PC-9 (cell line): ENCODE results near the gene MCAT. TPM values are rescaled to one million over a fixed set of nuclear protein-coding genes. Genes with fewer than 3 reads are reported as not detected.

Experiments
- BruUV-seq: library from RNA; stranded (reverse); fragments of 400-500 nt; replicated peaks from 2 replicates; lab custom pipeline; 2021; lab: Mats Ljungman, UMichigan
- CTCF ChIA-PET: fragments of 300-600 bp; sonication (Branson Sonifier 250); formaldehyde crosslinking; loops from one replicate; lab custom pipeline; 2022; ENCODE audit warnings: antibody characterized with exemption; lab: Charles Lee
- POLR2A ChIA-PET: fragments of 300-600 bp; sonication (Branson Sonifier 250); formaldehyde crosslinking; loops from one replicate; lab custom pipeline; 2022; ENCODE audit warnings: antibody characterized with exemption; ENCODE audit not compliant: unreplicated experiment; lab: Charles Lee
- DNase-seq, 2 experiments: peaks; one replicate each; pipeline versions ENCODE4 v3.0.0 to v3.0.0-alpha.2; 2015 to 2022; ENCODE audit warnings: mixed read lengths in 1 of 2
- H2AFZ ChIP-seq: fragments of 200-600 bp; sonication (generic); 2 replicates; pipeline ENCODE4 v1.8.1; 2017; ENCODE audit warnings: antibody characterized with exemption
- H3F3A ChIP-seq: fragments of 200-600 bp; sonication (generic); 2 replicates; pipeline ENCODE4 v1.8.1; 2017; ENCODE audit warnings: antibody characterized with exemption, mild to moderate bottlenecking, low read depth; ENCODE audit not compliant: insufficient read depth
- H3K27ac ChIP-seq: fragments of 200-600 bp; sonication (generic); 2 replicates; pipeline ENCODE4 v1.6.1; 2016; ENCODE audit warnings: mixed run types
- H3K27me3 ChIP-seq: fragments of 200-600 bp; sonication (generic); 2 replicates; pipeline ENCODE4 v1.6.1; 2016; ENCODE audit warnings: low read depth, mixed run types; ENCODE audit not compliant: insufficient read depth
- H3K36me3 ChIP-seq: fragments of 200-600 bp; sonication (generic); 2 replicates; pipeline ENCODE4 v1.6.1; 2016; ENCODE audit warnings: low read depth, mixed run types
- H3K4me1 ChIP-seq: fragments of 200-600 bp; sonication (generic); replicated peaks from 2 replicates; pipeline ENCODE4 v1.6.1; 2016; ENCODE audit warnings: mixed run types; ENCODE audit not compliant: insufficient read depth
- H3K4me2 ChIP-seq: fragments of 200-600 bp; sonication (generic); 2 replicates; pipeline ENCODE4 v1.6.1; 2017; ENCODE audit warnings: mixed run types
- H3K4me3 ChIP-seq: fragments of 200-600 bp; sonication (generic); 2 replicates; pipeline ENCODE4 v1.6.1; 2016; ENCODE audit warnings: mixed run types
- H3K79me2 ChIP-seq: fragments of 200-600 bp; sonication (generic); 2 replicates; pipeline ENCODE4 v1.6.1; 2017; ENCODE audit warnings: low read depth, mixed run types
- H3K9me2 ChIP-seq: fragments of 200-600 bp; sonication (generic); 2 replicates; pipeline ENCODE4 v1.8.1; 2017; ENCODE audit warnings: mild to moderate bottlenecking; ENCODE audit not compliant: insufficient read depth
- H3K9me3 ChIP-seq: fragments of 200-600 bp; sonication (generic); 2 replicates; pipeline ENCODE4 v1.8.1; 2016; ENCODE audit warnings: low read depth; ENCODE audit not compliant: insufficient read depth
- H4K20me1 ChIP-seq: fragments of 200-600 bp; sonication (generic); 2 replicates; pipeline ENCODE4 v1.8.1; 2017; ENCODE audit not compliant: insufficient read depth
- EZH2 ChIP-seq: fragments of 200-600 bp; sonication (generic); IDR thresholded peaks from 2 replicates; pipeline ENCODE4 v1.8.0; 2017; ENCODE audit warnings: antibody characterized with exemption, low read depth
- intact Hi-C: fragments of 100-400 bp; cut with micrococcal nuclease; formaldehyde crosslinking; loops from one replicate; pipeline ENCODE4 v1.10.0; 2022; ENCODE audit not compliant: unreplicated experiment
- total RNA-seq: library from RNA; stranded (reverse); gene quantifications from 2 replicates; pipeline ENCODE4 v1.2.3, GENCODE V29; 2021
- TF ChIP-seq, protein P1 (sequence below): fragments of 200-600 bp; sonication (generic); conservative IDR thresholded peaks from 2 replicates; pipeline ENCODE4 v1.6.1; 2017; ENCODE audit warnings: mixed run types, antibody characterized with exemption, mild to moderate bottlenecking, moderate library complexity

MCAT gene
- total RNA-seq, 1 experiment from 2014 or later: 31.4 TPM

DNA sequence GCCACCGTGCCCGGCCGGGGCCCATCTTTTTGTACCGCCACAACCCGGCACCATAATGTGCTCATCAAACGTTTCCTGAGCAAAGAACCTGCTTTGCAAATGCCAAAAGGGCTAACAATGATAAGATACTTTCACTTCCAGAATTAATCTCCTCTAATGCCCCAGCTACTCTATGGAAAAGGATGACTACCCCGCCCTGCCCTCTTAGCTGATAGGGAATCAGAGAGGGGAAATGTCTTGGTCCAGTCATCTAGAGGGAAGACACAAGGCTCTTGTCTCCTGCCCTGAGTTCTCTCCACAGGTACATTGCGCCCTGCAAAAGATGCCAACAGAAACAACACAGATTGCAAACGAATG, 54.6 kb downstream of the MCAT start:
- no peaks in the 10 kb centered on the region for H3K79me2 ChIP-seq
- H3K36me3 ChIP-seq: no peaks in the 10 kb centered on the region
- H3K4me2 ChIP-seq: peak overlapping the region; percentile 91
- intact Hi-C loops: no loop called here
- POLR2A ChIA-PET: no interaction called here
- 0 out of 2 replicates have a peak, but pooled peaks cover 2% of the 10 kb centered on the region for H4K20me1 ChIP-seq
- TSS peak; percentile 40 for BruUV-seq
- no peak for TF ChIP-seq EZH2
- TF ChIP-seq, protein P1, sequence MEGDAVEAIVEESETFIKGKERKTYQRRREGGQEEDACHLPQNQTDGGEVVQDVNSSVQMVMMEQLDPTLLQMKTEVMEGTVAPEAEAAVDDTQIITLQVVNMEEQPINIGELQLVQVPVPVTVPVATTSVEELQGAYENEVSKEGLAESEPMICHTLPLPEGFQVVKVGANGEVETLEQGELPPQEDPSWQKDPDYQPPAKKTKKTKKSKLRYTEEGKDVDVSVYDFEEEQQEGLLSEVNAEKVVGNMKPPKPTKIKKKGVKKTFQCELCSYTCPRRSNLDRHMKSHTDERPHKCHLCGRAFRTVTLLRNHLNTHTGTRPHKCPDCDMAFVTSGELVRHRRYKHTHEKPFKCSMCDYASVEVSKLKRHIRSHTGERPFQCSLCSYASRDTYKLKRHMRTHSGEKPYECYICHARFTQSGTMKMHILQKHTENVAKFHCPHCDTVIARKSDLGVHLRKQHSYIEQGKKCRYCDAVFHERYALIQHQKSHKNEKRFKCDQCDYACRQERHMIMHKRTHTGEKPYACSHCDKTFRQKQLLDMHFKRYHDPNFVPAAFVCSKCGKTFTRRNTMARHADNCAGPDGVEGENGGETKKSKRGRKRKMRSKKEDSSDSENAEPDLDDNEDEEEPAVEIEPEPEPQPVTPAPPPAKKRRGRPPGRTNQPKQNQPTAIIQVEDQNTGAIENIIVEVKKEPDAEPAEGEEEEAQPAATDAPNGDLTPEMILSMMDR: no peak
- H3K4me1 ChIP-seq: peaks cover 3% of the 10 kb centered on the region
- peak overlapping the region; percentile 93 for H3K4me3 ChIP-seq
- no peaks in the 10 kb centered on the region for H3K27me3 ChIP-seq
- peak overlapping the region; percentile 90 for H2AFZ ChIP-seq
- peak overlapping the region; percentile 70 for H3K27ac ChIP-seq
- DNase-seq: no peak
- H3K9me3 ChIP-seq: no peaks in the 10 kb centered on the region
- no peaks in the 10 kb centered on the region for H3K9me2 ChIP-seq
- CTCF ChIA-PET: no interaction called here
- H3F3A ChIP-seq: peaks cover 33% of the 10 kb centered on the region; the same call in 1 of the 2 replicates

DNA sequence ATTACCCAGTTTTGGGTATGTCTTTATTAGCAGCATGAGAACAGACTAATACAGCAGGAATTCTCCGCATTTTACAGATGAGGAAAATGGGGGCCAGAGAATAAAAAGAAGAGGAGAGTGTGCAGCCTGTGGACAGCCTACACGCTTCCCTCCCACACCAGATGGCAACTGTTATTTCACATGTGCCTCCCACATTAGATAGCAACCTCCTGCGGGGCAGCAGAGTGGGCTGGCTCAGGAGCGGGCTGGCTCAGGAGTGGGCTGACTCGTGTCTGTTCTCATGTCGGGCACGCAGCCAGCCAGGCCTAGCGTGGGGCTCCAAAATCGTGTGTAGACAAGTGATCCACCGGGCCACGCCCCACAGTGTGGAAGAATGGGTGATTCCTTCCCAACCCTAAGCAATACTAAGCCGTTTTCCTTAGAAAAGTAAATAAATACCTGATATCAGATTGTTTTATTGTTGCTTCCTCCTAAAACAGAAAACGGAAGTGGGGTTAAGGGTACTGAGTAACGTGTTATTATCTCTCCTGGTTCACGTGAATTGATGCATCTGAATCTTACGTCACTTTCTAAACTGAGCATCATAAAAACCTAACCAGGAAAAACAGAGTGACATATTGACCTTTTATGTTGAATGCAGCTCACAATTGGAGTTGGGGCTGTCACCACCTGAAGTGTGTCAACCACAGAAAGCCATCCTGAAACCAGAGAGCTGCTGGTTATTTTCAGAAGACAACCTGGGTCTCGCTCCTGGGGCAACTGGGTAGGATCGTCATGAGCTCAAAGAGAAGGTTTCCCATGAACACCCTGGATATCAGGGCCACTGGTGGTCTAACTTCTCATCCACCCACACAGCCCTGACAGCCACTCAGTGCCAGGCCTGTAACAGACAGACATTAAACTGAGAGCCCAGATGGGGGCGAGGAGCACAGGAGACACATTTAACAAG, 57.3 kb downstream of the MCAT start:
- no peak overlapping the region for H2AFZ ChIP-seq
- intact Hi-C loops: no loop called here
- no peak overlapping the region for H3K4me2 ChIP-seq
- no peaks in the 10 kb centered on the region for H3K9me2 ChIP-seq
- no peaks in the 10 kb centered on the region; the same call in 1 of the 2 replicates for H3K4me1 ChIP-seq
- no peak for DNase-seq
- no TSS peak for BruUV-seq
- ChIA-PET CTCF (no interaction called here), POLR2A (no interaction called here)
- H4K20me1 ChIP-seq: no peaks in the 10 kb centered on the region
- H3K4me3 ChIP-seq: no peak overlapping the region
- H3K36me3 ChIP-seq: no peaks in the 10 kb centered on the region
- peaks cover 35% of the 10 kb centered on the region for H3F3A ChIP-seq
- H3K27ac ChIP-seq: no peak overlapping the region
- no peaks in the 10 kb centered on the region for H3K9me3 ChIP-seq
- no peak for TF ChIP-seq EZH2
- TF ChIP-seq, protein P1: no peak
- H3K79me2 ChIP-seq: no peaks in the 10 kb centered on the region
- H3K27me3 ChIP-seq: no peaks in the 10 kb centered on the region

Other genes with a start within 250 kb of the MCAT start
- 102 and 103 TPM in 2 replicates for gene PACSIN2, start 128.2 kb downstream of the MCAT start, total RNA-seq
- gene TTLL1, start 54.0 kb downstream of the MCAT start, total RNA-seq: 7.8 and 11.2 TPM in 2 replicates
- gene BIK, start 32.6 kb downstream of the MCAT start, total RNA-seq: 10.6 and 14.5 TPM in 2 replicates
- gene TSPO, start 8.2 kb upstream of the MCAT start, total RNA-seq: 243 and 308 TPM in 2 replicates
- gene TTLL12, start 43.7 kb upstream of the MCAT start, total RNA-seq: 97.0 and 113 TPM in 2 replicates
- gene SCUBE1, start 200.0 kb upstream of the MCAT start, total RNA-seq: not detected in 2 replicates